ENCODE data around the gene MOGAT2.

MOGAT2 gene

DNA sequence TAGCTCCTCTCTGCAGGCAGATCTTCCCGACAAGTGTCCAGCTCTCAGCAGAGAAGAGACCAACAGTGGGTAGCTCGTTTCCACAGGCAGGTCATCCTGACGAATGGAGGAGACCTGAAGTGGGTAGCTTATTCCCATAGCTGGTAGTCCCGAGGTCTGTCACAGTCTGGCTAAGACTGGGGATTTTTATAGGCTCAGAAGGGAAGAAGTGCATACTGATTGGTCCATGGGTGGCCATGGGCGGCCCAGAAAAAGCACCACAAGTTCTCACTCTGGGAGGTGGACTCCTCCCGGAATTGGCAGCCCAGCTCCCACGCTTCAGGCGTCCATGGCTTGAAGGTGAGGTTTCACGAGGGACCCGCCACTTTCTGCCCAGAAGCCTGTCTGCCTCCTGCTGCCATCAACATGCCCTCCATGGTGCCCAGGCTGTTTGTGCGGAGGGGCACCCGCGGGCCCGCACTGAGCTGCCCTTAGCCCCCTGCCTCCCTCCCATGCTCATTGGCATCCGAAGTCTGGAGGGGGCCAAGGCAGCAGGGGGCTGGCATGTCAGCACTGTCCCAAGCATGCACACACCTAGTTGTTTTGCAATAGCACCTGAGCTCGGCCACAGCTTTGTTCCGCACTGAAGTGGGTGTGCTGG is 38.9 kb upstream of the MOGAT2 start:
- TF ChIP-seq, protein P1, sequence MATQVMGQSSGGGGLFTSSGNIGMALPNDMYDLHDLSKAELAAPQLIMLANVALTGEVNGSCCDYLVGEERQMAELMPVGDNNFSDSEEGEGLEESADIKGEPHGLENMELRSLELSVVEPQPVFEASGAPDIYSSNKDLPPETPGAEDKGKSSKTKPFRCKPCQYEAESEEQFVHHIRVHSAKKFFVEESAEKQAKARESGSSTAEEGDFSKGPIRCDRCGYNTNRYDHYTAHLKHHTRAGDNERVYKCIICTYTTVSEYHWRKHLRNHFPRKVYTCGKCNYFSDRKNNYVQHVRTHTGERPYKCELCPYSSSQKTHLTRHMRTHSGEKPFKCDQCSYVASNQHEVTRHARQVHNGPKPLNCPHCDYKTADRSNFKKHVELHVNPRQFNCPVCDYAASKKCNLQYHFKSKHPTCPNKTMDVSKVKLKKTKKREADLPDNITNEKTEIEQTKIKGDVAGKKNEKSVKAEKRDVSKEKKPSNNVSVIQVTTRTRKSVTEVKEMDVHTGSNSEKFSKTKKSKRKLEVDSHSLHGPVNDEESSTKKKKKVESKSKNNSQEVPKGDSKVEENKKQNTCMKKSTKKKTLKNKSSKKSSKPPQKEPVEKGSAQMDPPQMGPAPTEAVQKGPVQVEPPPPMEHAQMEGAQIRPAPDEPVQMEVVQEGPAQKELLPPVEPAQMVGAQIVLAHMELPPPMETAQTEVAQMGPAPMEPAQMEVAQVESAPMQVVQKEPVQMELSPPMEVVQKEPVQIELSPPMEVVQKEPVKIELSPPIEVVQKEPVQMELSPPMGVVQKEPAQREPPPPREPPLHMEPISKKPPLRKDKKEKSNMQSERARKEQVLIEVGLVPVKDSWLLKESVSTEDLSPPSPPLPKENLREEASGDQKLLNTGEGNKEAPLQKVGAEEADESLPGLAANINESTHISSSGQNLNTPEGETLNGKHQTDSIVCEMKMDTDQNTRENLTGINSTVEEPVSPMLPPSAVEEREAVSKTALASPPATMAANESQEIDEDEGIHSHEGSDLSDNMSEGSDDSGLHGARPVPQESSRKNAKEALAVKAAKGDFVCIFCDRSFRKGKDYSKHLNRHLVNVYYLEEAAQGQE (IDR thresholded peaks at IDR 0.05; ENCODE audit: insufficient read depth in 1 of 2, low read depth in 2 of 2, low read length in 2 of 2), result no peak
- TF ChIP-seq SIN3A (IDR thresholded peaks at IDR 0.05; ENCODE audit: borderline replicate concordance, insufficient read depth, low read length) (no peak), TAF1 (IDR thresholded peaks at IDR 0.05; ENCODE audit: borderline replicate concordance, insufficient read depth, low read length) (no peak), FOXP2 (optimal IDR thresholded peaks at IDR 0.05; ENCODE audit: borderline replicate concordance, extremely low read depth, extremely low read length, insufficient read depth) (no peak), POLR2AphosphoS5 (IDR thresholded peaks at IDR 0.05; ENCODE audit: low read depth, low read length) (no peak)

DNA sequence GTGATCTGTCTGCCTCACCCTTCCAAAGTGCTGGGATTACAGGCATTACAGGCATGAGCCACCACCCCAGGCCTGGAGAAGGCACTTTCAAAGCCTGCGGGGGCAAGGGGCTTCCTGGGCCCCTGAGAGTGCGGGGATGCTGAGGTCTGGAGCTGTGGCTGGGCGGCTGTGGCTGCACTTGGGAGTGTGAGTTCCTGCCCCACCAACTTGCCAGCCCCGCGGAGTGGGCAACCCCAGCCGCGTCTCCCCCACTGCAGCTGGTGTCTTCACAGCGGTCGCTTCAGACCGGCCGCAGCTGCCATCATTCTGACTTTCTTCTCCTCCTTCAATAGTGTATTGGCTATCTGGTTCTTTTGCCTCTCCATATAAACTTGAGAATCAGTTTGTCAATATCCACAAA is 38.1 kb upstream of the MOGAT2 start:
- TF ChIP-seq, protein P1 (IDR thresholded peaks at IDR 0.05; ENCODE audit: insufficient read depth in 1 of 2, low read depth in 2 of 2, low read length in 2 of 2), result no peak
- TF ChIP-seq TAF1 (IDR thresholded peaks at IDR 0.05; ENCODE audit: borderline replicate concordance, insufficient read depth, low read length) (no peak), POLR2AphosphoS5 (IDR thresholded peaks at IDR 0.05; ENCODE audit: low read depth, low read length) (no peak), FOXP2 (optimal IDR thresholded peaks at IDR 0.05; ENCODE audit: borderline replicate concordance, extremely low read depth, extremely low read length, insufficient read depth) (no peak), SIN3A (IDR thresholded peaks at IDR 0.05; ENCODE audit: borderline replicate concordance, insufficient read depth, low read length) (no peak)

DNA sequence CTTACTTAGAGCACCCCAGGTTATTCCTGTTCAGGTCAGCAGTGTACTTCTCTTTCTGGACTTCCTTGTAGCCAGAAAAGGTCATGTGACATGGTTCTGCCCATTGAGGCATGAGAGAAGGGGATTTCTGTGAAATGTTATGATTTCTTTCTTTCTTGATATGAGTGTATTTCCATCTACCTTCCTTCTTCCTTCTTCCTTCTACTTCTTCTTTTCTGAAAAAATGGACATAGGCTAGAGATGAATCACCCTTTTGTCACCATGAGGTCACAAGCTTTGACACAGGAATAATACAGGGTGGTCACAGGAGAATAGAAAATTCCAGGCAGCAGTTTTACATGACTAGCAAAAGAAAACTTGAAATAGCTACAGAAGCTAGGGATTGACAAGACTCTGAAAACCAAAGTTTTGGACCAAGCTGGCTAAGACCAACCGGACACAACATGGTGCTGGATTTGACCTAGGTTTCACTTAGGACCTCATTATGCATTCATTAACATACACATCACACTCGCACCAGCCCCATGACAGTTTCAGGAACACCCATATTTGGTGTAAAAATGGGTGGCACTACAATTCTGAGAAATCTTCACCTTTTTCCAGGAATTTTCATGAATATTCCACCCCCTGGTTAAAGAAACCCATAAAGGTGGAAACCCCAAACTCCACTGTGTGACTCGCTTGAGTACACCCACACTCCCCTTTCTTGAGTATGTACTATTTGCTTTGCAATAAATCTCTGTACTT is 27.6 kb upstream of the MOGAT2 start:
- TF ChIP-seq SIN3A (IDR thresholded peaks at IDR 0.05; ENCODE audit: borderline replicate concordance, insufficient read depth, low read length), result no peak
- TF ChIP-seq POLR2AphosphoS5 (IDR thresholded peaks at IDR 0.05; ENCODE audit: low read depth, low read length), result no peak

DNA sequence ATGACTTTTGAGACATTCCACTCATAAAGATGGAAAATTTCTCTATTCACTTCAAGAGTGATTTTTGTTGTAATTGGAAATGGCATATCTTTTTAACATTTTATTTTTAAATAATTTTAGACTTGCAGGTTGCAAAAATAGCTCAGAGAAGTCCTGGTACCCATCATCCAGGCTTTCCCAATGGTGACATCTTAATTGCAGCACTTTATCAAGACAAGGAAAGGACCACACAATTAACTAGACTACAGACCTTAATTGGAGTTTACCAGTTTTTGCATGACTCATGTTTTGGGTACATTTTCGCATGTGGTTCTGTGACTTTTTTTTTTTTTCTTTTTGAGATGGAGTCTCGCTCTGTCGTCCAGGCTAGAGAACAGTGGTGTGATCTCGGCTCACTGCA is 25.8 kb upstream of the MOGAT2 start:
- no peak for TF ChIP-seq POLR2AphosphoS5 (IDR thresholded peaks at IDR 0.05; ENCODE audit: low read depth, low read length)
- TF ChIP-seq SIN3A (IDR thresholded peaks at IDR 0.05; ENCODE audit: borderline replicate concordance, insufficient read depth, low read length), result no peak
- no peak for TF ChIP-seq FOXP2 (optimal IDR thresholded peaks at IDR 0.05; ENCODE audit: borderline replicate concordance, extremely low read depth, extremely low read length, insufficient read depth)
- no peak for TF ChIP-seq TAF1 (IDR thresholded peaks at IDR 0.05; ENCODE audit: borderline replicate concordance, insufficient read depth, low read length)
- TF ChIP-seq, protein P1 (IDR thresholded peaks at IDR 0.05; ENCODE audit: insufficient read depth in 1 of 2, low read depth in 2 of 2, low read length in 2 of 2), result no peak

DNA sequence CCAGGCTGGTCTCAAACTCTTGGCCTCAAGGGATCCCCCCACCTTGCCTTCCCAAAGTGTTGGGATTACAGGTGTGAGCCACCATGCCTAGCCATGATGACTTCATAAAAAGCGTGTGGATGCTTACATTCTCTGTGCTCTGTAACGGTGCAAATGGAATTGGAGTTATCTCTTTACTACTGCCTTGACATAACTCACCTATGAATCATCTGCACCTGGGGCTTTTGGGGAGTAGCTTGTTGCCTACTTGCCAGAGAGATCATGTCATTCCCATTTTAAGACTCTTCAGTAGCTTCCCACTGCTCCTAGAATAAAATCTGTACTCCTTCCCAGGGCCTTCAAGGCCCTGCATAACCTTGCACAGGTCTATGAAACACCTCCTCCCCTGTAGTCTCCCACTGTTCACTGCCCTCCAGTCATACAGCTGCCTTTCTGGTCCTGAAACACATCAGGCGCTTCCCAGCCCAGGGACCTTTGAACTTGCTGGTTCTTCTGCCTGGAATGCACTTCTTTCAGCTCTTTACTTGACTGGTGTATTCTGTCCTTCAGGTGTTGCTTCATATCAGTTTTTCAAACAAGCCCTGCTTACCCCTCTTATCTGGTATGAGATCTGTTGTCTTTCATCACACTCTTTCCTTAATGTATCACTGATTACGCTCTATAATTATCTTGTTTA is 19.6 kb upstream of the MOGAT2 start:
- TF ChIP-seq, protein P1 (IDR thresholded peaks at IDR 0.05; ENCODE audit: insufficient read depth in 1 of 2, low read depth in 2 of 2, low read length in 2 of 2), result no peak
- no peak for TF ChIP-seq POLR2AphosphoS5 (IDR thresholded peaks at IDR 0.05; ENCODE audit: low read depth, low read length)
- no peak for TF ChIP-seq SIN3A (IDR thresholded peaks at IDR 0.05; ENCODE audit: borderline replicate concordance, insufficient read depth, low read length)
- no peak for TF ChIP-seq FOXP2 (optimal IDR thresholded peaks at IDR 0.05; ENCODE audit: borderline replicate concordance, extremely low read depth, extremely low read length, insufficient read depth)
- no peak for TF ChIP-seq TAF1 (IDR thresholded peaks at IDR 0.05; ENCODE audit: borderline replicate concordance, insufficient read depth, low read length)

All from PFSK-1 (cell line).